PFSK-1 (cell line): ENCODE data around the gene ITGA6.

Experiments
- FOXP2 ChIP-seq: optimal IDR thresholded peaks from 2 replicates; pipeline ENCODE3; 2011; ENCODE audit warnings: borderline replicate concordance, control low read depth, inconsistent platforms; ENCODE audit not compliant: insufficient read depth; ENCODE audit errors: extremely low read length, extremely low read depth
- POLR2AphosphoS5 ChIP-seq: IDR thresholded peaks from 2 replicates; pipeline ENCODE4 v1.6.1; 2012; ENCODE audit warnings: low read depth, mild to moderate bottlenecking, control low read depth, low read length, moderate library complexity
- SIN3A ChIP-seq: IDR thresholded peaks from 2 replicates; pipeline ENCODE4 v1.6.1; 2012; ENCODE audit warnings: mild to moderate bottlenecking, low read length, moderate library complexity, borderline replicate concordance; ENCODE audit not compliant: insufficient read depth
- TAF1 ChIP-seq: IDR thresholded peaks from 2 replicates; pipeline ENCODE4 v1.6.1; 2012; ENCODE audit warnings: low read length, control low read depth, borderline replicate concordance; ENCODE audit not compliant: insufficient read depth
- TF ChIP-seq, protein P1 (sequence below), 2 experiments: IDR thresholded peaks; 2 replicates each; pipeline versions ENCODE4 v1.6.1 to v1.8.0; 2011 to 2012; ENCODE audit warnings: low read depth in 2 of 2, low read length in 2 of 2, control low read depth in 1 of 2, inconsistent platforms in 1 of 2, mild to moderate bottlenecking in 1 of 2, moderate library complexity in 1 of 2; ENCODE audit not compliant: insufficient read depth in 1 of 2

DNA sequence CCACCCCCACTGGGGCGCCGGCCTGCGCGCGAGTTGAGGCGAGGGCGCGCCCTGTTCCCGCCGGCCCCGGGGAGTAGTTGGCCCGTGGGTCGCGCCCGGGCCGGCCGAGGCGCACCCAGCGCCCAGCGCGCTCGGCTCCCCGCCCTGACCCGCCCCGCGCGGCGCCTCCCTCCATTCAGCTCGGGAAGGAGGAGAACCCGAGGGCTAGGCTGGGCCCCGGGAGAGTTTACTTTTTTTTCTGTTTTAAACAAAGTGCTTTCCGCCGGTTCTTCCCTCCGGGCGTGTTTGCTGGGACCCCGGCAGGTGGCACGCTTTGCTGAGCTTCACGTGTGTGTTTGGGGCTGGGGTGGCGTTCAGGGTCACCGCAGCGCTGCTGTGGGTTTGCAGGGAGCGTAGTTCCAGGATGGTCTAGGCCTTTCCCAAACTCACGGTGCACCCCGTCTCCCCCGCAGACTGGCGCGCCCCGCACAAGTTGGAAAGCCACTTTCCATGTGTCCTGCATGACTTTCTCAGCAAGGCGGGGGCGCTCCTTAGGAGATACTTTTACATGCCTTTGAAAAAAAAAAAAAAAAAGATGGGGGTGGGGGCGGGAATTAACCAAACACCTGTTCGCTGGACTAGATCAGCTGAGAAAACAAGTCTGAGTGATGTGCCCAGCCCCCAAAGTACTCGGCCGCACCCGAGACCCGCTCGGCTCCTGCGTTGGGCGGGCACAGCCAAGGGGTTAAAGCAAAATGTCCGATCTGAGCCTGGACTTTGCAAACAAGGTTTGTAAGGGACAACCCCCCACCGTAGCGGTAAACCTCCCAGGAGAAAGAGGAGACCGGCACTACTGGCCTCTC lies 825 bp downstream of the ITGA6 start:
- TF ChIP-seq SIN3A (no peak), POLR2AphosphoS5 (no peak), FOXP2 (no peak), TAF1 (no peak)
- TF ChIP-seq, protein P1, sequence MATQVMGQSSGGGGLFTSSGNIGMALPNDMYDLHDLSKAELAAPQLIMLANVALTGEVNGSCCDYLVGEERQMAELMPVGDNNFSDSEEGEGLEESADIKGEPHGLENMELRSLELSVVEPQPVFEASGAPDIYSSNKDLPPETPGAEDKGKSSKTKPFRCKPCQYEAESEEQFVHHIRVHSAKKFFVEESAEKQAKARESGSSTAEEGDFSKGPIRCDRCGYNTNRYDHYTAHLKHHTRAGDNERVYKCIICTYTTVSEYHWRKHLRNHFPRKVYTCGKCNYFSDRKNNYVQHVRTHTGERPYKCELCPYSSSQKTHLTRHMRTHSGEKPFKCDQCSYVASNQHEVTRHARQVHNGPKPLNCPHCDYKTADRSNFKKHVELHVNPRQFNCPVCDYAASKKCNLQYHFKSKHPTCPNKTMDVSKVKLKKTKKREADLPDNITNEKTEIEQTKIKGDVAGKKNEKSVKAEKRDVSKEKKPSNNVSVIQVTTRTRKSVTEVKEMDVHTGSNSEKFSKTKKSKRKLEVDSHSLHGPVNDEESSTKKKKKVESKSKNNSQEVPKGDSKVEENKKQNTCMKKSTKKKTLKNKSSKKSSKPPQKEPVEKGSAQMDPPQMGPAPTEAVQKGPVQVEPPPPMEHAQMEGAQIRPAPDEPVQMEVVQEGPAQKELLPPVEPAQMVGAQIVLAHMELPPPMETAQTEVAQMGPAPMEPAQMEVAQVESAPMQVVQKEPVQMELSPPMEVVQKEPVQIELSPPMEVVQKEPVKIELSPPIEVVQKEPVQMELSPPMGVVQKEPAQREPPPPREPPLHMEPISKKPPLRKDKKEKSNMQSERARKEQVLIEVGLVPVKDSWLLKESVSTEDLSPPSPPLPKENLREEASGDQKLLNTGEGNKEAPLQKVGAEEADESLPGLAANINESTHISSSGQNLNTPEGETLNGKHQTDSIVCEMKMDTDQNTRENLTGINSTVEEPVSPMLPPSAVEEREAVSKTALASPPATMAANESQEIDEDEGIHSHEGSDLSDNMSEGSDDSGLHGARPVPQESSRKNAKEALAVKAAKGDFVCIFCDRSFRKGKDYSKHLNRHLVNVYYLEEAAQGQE (IDR thresholded peaks at IDR 0.05; ENCODE audit: insufficient read depth in 1 of 2, low read depth in 2 of 2, low read length in 2 of 2): no peak
